ENCODE measurements around the gene SPTBN1. TPM values are rescaled to one million over a fixed set of nuclear protein-coding genes. Genes with fewer than 3 reads are reported as not detected.

The SPTBN1 gene
- total and polyA plus RNA-seq, 2 of the 13 experiments (the other 11 are each of a cell fraction or from before 2014, with no cell fraction given): 123 to 299 TPM

DNA sequence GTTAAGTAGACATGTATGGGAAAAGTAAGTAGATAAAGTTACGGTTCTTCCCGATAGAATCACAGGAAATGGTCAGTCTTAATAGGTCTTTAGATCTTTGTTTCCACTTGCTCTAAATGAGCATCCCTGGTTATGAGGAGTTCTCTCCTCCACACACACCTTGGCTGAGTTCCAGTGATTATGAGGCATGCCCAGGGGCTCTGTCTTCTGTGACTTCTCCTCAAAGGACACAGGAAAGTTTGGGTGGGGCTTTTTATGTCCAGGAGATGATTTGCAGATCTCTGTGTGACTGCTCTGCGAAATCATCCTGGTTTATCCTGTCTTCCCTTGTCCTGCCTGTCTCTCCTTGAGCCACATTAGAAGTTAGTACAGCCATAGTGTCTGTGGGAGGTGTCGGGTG, 183.5 kb downstream of the SPTBN1 start:
- peak; percentile 19; the same call in 2 of the 3 replicates for ATAC-seq
- Histone ChIP-seq H3K4me2 (ENCODE audit: low read depth, low read length) (no peak overlapping the region), H3K36me3 (replicated peaks in 1 of 2; ENCODE audit: control insufficient read depth in 1 of 2, insufficient read depth in 2 of 2, low read length in 2 of 2) (peaks cover 69 to 94% of the 10 kb centered on the region in 2 experiments), H3K27me3 (ENCODE audit: control insufficient read depth in 1 of 2, insufficient read depth in 2 of 2, low read length in 2 of 2) (no peaks in the 10 kb centered on the region), H3K4me3 (replicated peaks in 1 of 3; ENCODE audit: insufficient read depth in 1 of 3, low read depth in 2 of 3, low read length in 3 of 3) (no peak overlapping the region), H2AFZ (ENCODE audit: low read length) (no peak overlapping the region), H3K79me2 (ENCODE audit: insufficient read depth, low read length) (peaks cover 35% of the 10 kb centered on the region), H3K4me1 (ENCODE audit: insufficient read depth, low read length) (peaks cover 30% of the 10 kb centered on the region), H3K9me3 (ENCODE audit: low read length) (no peaks in the 10 kb centered on the region), H3K9ac (ENCODE audit: insufficient read depth, low read depth, low read length) (no peak overlapping the region), H3K27ac (ENCODE audit: extremely low read length, insufficient read depth, low read length) (no peak overlapping the region), H4K20me1 (ENCODE audit: insufficient read depth, low read length) (peaks cover 34% of the 10 kb centered on the region)
- BruUV-seq (replicated peaks): no TSS peak
- intact Hi-C loops (cut with micrococcal nuclease; ENCODE audit: unreplicated experiment) (loop anchor here (5.0 kb wide), 1 partner anchor 117 kb away; no protein-coding TSS in a partner anchor), in situ Hi-C loops (cut with HindIII; ENCODE audit: extremely low pct_ligation_motif_present, low pct_unique_long_range_greater_than_20kb) (no loop called here)
- DNase-seq (ENCODE audit: low spot score): no peak
- TF ChIP-seq, protein P1, sequence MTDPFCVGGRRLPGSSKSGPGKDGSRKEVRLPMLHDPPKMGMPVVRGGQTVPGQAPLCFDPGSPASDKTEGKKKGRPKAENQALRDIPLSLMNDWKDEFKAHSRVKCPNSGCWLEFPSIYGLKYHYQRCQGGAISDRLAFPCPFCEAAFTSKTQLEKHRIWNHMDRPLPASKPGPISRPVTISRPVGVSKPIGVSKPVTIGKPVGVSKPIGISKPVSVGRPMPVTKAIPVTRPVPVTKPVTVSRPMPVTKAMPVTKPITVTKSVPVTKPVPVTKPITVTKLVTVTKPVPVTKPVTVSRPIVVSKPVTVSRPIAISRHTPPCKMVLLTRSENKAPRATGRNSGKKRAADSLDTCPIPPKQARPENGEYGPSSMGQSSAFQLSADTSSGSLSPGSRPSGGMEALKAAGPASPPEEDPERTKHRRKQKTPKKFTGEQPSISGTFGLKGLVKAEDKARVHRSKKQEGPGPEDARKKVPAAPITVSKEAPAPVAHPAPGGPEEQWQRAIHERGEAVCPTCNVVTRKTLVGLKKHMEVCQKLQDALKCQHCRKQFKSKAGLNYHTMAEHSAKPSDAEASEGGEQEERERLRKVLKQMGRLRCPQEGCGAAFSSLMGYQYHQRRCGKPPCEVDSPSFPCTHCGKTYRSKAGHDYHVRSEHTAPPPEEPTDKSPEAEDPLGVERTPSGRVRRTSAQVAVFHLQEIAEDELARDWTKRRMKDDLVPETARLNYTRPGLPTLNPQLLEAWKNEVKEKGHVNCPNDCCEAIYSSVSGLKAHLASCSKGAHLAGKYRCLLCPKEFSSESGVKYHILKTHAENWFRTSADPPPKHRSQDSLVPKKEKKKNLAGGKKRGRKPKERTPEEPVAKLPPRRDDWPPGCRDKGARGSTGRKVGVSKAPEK (CRISPR knock-in tag; IDR thresholded peaks at IDR 0.05; ENCODE audit: borderline replicate concordance): no peak
- 0 out of 2 replicates have a peak, but pooled peaks have one; percentile 3 for TF ChIP-seq ARNTL (CRISPR knock-in tag; IDR thresholded peaks at IDR 0.05)
- no peak for FAIRE-seq
- CTCF ChIA-PET (ENCODE audit: low intra/inter-chr PET ratio, low total read pairs): no interaction called here
- POLR2A ChIA-PET: interaction anchor here (1.3 kb wide), 1 partner anchor 81 kb away, joined by 4 read pairs; no protein-coding TSS in a partner anchor
- 94% methylated on average over 4 of the region's 4 CpGs for WGBS (ENCODE audit: low lambda C conversion rate)

DNA sequence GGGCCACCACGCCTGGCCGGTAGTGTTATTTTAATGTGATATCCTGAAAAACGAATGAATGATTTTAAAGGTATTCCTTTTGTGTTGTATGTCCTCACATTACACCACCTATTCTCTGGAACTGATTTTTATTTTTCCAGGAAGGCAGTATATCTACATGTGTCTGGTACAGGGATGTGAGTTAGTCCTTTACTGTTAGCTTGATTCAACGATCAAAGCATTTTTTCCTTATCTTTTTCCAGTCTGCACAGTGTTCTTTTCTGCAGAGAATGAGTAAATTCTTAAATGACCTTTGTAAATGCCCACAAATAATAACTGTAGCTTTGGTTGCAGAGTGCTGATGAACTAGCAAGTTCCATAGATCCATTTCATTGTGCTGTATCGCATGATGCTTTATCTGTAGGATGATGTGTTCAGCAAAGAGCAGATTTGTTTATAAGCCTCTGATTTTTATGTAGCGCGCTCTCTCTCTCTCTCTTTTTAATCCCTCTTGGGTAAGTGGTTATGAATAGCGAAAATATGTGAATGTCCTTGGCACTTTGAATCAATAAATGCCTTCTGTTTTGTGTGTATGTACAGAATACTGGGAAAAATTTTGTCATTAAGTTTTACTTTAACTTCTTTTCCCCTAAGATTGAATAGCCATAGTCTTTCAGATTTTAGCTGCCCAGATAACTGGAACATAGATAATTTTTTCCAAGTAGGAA, 184.9 kb downstream of the SPTBN1 start:
- Histone ChIP-seq H3K27me3 (ENCODE audit: control insufficient read depth in 1 of 2, insufficient read depth in 2 of 2, low read length in 2 of 2) (no peaks in the 10 kb centered on the region), H2AFZ (ENCODE audit: low read length) (no peak overlapping the region), H3K36me3 (replicated peaks in 1 of 2; ENCODE audit: control insufficient read depth in 1 of 2, insufficient read depth in 2 of 2, low read length in 2 of 2) (peaks cover 71 to 94% of the 10 kb centered on the region in 2 experiments), H4K20me1 (ENCODE audit: insufficient read depth, low read length) (peaks cover 31% of the 10 kb centered on the region), H3K79me2 (ENCODE audit: insufficient read depth, low read length) (peaks cover 28% of the 10 kb centered on the region), H3K4me1 (ENCODE audit: insufficient read depth, low read length) (peaks cover 30% of the 10 kb centered on the region), H3K9ac (ENCODE audit: insufficient read depth, low read depth, low read length) (no peak overlapping the region), H3K4me2 (ENCODE audit: low read depth, low read length) (no peak overlapping the region), H3K27ac (ENCODE audit: extremely low read length, insufficient read depth, low read length) (peak overlapping the region; percentile 8), H3K9me3 (ENCODE audit: low read length) (no peaks in the 10 kb centered on the region), H3K4me3 (replicated peaks in 1 of 3; ENCODE audit: insufficient read depth in 1 of 3, low read depth in 2 of 3, low read length in 3 of 3) (no peak overlapping the region)
- ATAC-seq (no peak), DNase-seq (ENCODE audit: low spot score) (no peak), FAIRE-seq (no peak)
- 81% methylated on average over 8 of the region's 8 CpGs for WGBS (ENCODE audit: low lambda C conversion rate)
- CTCF ChIA-PET (ENCODE audit: low intra/inter-chr PET ratio, low total read pairs): no interaction called here
- in situ Hi-C loops (cut with HindIII; ENCODE audit: extremely low pct_ligation_motif_present, low pct_unique_long_range_greater_than_20kb): no loop called here
- no TSS peak for BruUV-seq (replicated peaks)
- no peak for TF ChIP-seq CREB1 (IDR thresholded peaks at IDR 0.05)
- 0 out of 2 replicates have a peak, but pooled peaks have one; percentile 26 for TF ChIP-seq CREB1 (CRISPR knock-in tag; IDR thresholded peaks at IDR 0.05)
- TF ChIP-seq ZNF138 (CRISPR knock-in tag; IDR thresholded peaks at IDR 0.05; ENCODE audit: low read depth): no peak
- TF ChIP-seq ZNF24 (IDR thresholded peaks at IDR 0.05): no peak
- 0 out of 2 replicates have a peak, but pooled peaks have one; percentile 1 for TF ChIP-seq FLYWCH1 (CRISPR knock-in tag; IDR thresholded peaks at IDR 0.05)
- TF ChIP-seq ZNF563 (CRISPR knock-in tag; IDR thresholded peaks at IDR 0.05): no peak
- peak; percentile 46 for TF ChIP-seq RBM22 (optimal IDR thresholded peaks at IDR 0.05; ENCODE audit: low read length)
- no peak for TF ChIP-seq MTA3 (CRISPR knock-in tag; IDR thresholded peaks at IDR 0.05)
- TF ChIP-seq, protein P2, sequence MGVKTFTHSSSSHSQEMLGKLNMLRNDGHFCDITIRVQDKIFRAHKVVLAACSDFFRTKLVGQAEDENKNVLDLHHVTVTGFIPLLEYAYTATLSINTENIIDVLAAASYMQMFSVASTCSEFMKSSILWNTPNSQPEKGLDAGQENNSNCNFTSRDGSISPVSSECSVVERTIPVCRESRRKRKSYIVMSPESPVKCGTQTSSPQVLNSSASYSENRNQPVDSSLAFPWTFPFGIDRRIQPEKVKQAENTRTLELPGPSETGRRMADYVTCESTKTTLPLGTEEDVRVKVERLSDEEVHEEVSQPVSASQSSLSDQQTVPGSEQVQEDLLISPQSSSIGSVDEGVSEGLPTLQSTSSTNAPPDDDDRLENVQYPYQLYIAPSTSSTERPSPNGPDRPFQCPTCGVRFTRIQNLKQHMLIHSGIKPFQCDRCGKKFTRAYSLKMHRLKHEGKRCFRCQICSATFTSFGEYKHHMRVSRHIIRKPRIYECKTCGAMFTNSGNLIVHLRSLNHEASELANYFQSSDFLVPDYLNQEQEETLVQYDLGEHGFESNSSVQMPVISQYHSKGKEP (CRISPR knock-in tag; IDR thresholded peaks at IDR 0.05): no peak
- intact Hi-C loops (cut with micrococcal nuclease; ENCODE audit: unreplicated experiment): loop anchor here (5.0 kb wide), 1 partner anchor 119 kb away; no protein-coding TSS in a partner anchor
- POLR2A ChIA-PET: no interaction called here
